CD4-positive, alpha-beta T cell treated with Interleukin-10 for 1 hour (primary cell): ENCODE results near the gene MOV10.

ENCODE experiments used
- DNase-seq: peaks from one replicate; pipeline ENCODE4 v3.0.0-alpha.2; 2020

MOV10 gene

GRCh38 chr1:112675728-112676381 lies 1.4 kb downstream of the MOV10 start:
- DNase-seq: no peak

- no peak for DNase-seq
These were observed 2.1 kb downstream of the MOV10 start for GRCh38 chr1:112676543-112676942.

- no peak for DNase-seq
These were observed 3.0 kb downstream of the MOV10 start for GRCh38 chr1:112677501-112677900.

- no peak for DNase-seq
These were observed 4.1 kb downstream of the MOV10 start for GRCh38 chr1:112678605-112679004.

GRCh38 chr1:112685913-112686312 lies 11.5 kb downstream of the MOV10 start:
- no peak for DNase-seq

- DNase-seq: no peak
These were observed 12.0 kb downstream of the MOV10 start for GRCh38 chr1:112686417-112686816.

GRCh38 chr1:112686835-112687234 lies 12.4 kb downstream of the MOV10 start:
- no peak for DNase-seq

- DNase-seq: no peak
These were observed 12.9 kb downstream of the MOV10 start for GRCh38 chr1:112687361-112687760.

- DNase-seq: no peak
These were observed 13.5 kb downstream of the MOV10 start for GRCh38 chr1:112687785-112688496.

GRCh38 chr1:112688781-112689193 lies 14.3 kb downstream of the MOV10 start:
- no peak for DNase-seq

- DNase-seq: no peak
These were observed 14.9 kb downstream of the MOV10 start for GRCh38 chr1:112689196-112689841.

GRCh38 chr1:112689842-112690237 lies 15.4 kb downstream of the MOV10 start:
- no peak for DNase-seq

- no peak for DNase-seq
These were observed 18.2 kb downstream of the MOV10 start for GRCh38 chr1:112692681-112693080.

- DNase-seq: no peak
These were observed 19.4 kb downstream of the MOV10 start for GRCh38 chr1:112693821-112694220.

- no peak for DNase-seq
These were observed 20.0 kb downstream of the MOV10 start for GRCh38 chr1:112694363-112694929.

GRCh38 chr1:112695276-112695675 lies 20.8 kb downstream of the MOV10 start:
- no peak for DNase-seq

- DNase-seq: no peak
These were observed 22.3 kb downstream of the MOV10 start for GRCh38 chr1:112696578-112697314.

GRCh38 chr1:112697781-112698201 lies 23.3 kb downstream of the MOV10 start:
- no peak for DNase-seq

GRCh38 chr1:112698366-112699310 lies 24.2 kb downstream of the MOV10 start:
- no peak for DNase-seq

GRCh38 chr1:112699425-112700144 lies 25.1 kb downstream of the MOV10 start:
- DNase-seq: no peak
